Esophagus squamous epithelium (tissue), 5 donors: ENCODE data around the gene DDX60. TPM values are rescaled to one million over a fixed set of nuclear protein-coding genes. Genes with fewer than 3 reads are reported as not detected.

Experiments
- DNase-seq: peaks from one replicate; lab custom pipeline; 2025; lab: John Stamatoyannopoulos, UW
- H3K27ac ChIP-seq, 4 donors: fragments of 200-600 bp; sonication (generic); one replicate each; pipeline ENCODE4 v1.5.1; 2016 to 2019; ENCODE audit warnings: mild to moderate bottlenecking in 1 of 4
- H3K27me3 ChIP-seq, 4 donors: fragments of 200-600 bp; sonication (generic); 1 replicate in 3 of 4; 2 replicates in 1 of 4; pipeline versions ENCODE4 v1.5.1 to v1.6.0; 2017 to 2021; ENCODE audit warnings: antibody characterized with exemption in 1 of 4
- H3K36me3 ChIP-seq, 3 donors: fragments of 200-600 bp; sonication (generic); one replicate each; pipeline ENCODE4 v1.5.1; 2016 to 2019
- H3K4me1 ChIP-seq, 3 donors: fragments of 200-600 bp; sonication (generic); one replicate each; pipeline ENCODE4 v1.5.1; 2017 to 2019
- H3K4me3 ChIP-seq, 4 donors: fragments of 200-600 bp; sonication (generic); 1 replicate in 3 of 4; 2 replicates in 1 of 4; pipeline ENCODE4 v1.5.1; 2016 to 2019; ENCODE audit warnings: mild to moderate bottlenecking in 2 of 4, moderate library complexity in 1 of 4
- H3K9me3 ChIP-seq, 3 donors: fragments of 200-600 bp; sonication (generic); one replicate each; pipeline ENCODE4 v1.5.1; 2016 to 2019
- CTCF ChIP-seq, 6 experiments: fragments of 450-650 bp in 4 of 6; fragments of 200-600 bp in 2 of 6; sonication (generic) in 2 of 6; IDR thresholded peaks; one replicate each; pipeline ENCODE4 v1.5.1; 2016 to 2019; ENCODE audit warnings: antibody characterized with exemption in 6 of 6, mild to moderate bottlenecking in 4 of 6, moderate library complexity in 4 of 6
- POLR2A ChIP-seq, 4 donors: fragments of 450-650 bp; IDR thresholded peaks; one replicate each; pipeline ENCODE4 v1.6.1; 2017; ENCODE audit warnings: antibody characterized with exemption in 4 of 4, mild to moderate bottlenecking in 4 of 4, moderate library complexity in 3 of 4
- WGBS, 2 donors: methylation state at CpG; one replicate each; pipeline ENCODE4 v1.1.5; 2018; 5-methylcytosine and 5-hydroxymethylcytosine counted together
- intact Hi-C: fragments of 100-400 bp; cut with DNase I; formaldehyde crosslinking; loops from one replicate; pipeline ENCODE4 v1.15.0; 2022
- total RNA-seq, 4 donors: library from RNA; depleted of rRNA; stranded (reverse); fragments of >200 nt; gene quantifications; one replicate each; pipeline ENCODE4 v1.1.0, GENCODE V29; 2016
- donor health status: DM: yes; HTN: yes; CAD: no.

DDX60 gene, protein sequence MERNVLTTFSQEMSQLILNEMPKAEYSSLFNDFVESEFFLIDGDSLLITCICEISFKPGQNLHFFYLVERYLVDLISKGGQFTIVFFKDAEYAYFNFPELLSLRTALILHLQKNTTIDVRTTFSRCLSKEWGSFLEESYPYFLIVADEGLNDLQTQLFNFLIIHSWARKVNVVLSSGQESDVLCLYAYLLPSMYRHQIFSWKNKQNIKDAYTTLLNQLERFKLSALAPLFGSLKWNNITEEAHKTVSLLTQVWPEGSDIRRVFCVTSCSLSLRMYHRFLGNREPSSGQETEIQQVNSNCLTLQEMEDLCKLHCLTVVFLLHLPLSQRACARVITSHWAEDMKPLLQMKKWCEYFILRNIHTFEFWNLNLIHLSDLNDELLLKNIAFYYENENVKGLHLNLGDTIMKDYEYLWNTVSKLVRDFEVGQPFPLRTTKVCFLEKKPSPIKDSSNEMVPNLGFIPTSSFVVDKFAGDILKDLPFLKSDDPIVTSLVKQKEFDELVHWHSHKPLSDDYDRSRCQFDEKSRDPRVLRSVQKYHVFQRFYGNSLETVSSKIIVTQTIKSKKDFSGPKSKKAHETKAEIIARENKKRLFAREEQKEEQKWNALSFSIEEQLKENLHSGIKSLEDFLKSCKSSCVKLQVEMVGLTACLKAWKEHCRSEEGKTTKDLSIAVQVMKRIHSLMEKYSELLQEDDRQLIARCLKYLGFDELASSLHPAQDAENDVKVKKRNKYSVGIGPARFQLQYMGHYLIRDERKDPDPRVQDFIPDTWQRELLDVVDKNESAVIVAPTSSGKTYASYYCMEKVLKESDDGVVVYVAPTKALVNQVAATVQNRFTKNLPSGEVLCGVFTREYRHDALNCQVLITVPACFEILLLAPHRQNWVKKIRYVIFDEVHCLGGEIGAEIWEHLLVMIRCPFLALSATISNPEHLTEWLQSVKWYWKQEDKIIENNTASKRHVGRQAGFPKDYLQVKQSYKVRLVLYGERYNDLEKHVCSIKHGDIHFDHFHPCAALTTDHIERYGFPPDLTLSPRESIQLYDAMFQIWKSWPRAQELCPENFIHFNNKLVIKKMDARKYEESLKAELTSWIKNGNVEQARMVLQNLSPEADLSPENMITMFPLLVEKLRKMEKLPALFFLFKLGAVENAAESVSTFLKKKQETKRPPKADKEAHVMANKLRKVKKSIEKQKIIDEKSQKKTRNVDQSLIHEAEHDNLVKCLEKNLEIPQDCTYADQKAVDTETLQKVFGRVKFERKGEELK (N-terminal part only)
- total RNA-seq = 10 to 100 TPM in 1 of 4 donors, 1 to 10 TPM in 3; 1.1 to 12.3 (median 6.2) TPM

DNA sequence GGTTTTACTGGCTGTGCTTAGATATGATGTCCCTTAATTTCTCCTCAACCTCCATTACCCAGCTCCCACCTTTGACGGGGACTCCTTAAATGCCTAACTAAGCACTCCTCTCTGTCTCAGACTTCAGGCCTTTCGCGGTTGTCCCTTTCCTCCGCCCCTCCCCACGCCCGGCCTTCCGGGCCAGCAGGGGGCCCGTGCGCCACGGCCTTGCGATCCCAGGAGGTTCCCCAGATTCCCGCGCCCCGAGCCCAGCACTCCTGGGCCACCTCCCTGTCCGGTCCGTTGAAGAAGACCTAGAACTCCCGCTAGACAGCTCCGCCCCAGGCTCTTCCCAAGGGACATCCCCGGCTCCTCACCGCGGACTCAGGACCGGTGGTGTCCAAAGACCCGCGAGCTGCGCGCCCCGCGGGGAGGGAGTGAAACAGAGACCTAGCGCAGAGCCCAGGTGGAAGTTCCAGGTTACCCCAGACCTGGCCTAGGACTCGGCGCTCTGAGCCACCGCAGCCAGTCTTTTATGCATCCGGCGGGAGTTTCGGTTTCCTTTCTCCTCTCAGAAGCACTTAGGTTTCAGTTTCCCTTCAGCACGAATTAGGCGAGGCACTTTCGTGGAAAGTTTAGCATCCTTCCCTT is at the start of gene DDX60:
DDX60 (minus strand) TSS at position 487 of the 630 bp plus-strand sequence. CDS start 7,493 bp downstream, outside the sequence.
- 0% methylated on average over 3 to 15 of the region's 38 CpGs for WGBS, 2 donors

GRCh38 chr4:168367065-168367464 is 48.5 kb upstream of the DDX60 start:
- H3K27me3 ChIP-seq = no peaks in the 10 kb centered on the region
- H3K4me1 ChIP-seq = no peaks in the 10 kb centered on the region
- no peak overlapping the region for H3K27ac ChIP-seq
- no peak for DNase-seq
- no peaks in the 10 kb centered on the region for H3K9me3 ChIP-seq
- TF ChIP-seq CTCF (IDR thresholded peaks at IDR 0.05) (no peak), POLR2A (IDR thresholded peaks at IDR 0.05) (no peak)
- H3K4me3 ChIP-seq = no peak overlapping the region
- intact Hi-C loops = no loop called here
- H3K36me3 ChIP-seq = peaks cover 0 to 16% (median 0%) of the 10 kb centered on the region in 3 donors
- 92 to 95% methylated on average over 3 of the region's 3 CpGs for WGBS, 2 donors

More for the DNA sequence above, at the start of gene DDX60:
- DNase-seq = peak; percentile 16
- Histone ChIP-seq H3K4me1 (peaks cover 0 to 23% (median 8%) of the 10 kb centered on the region in 3 donors), H3K27me3 (no peaks in the 10 kb centered on the region), H3K36me3 (no peaks in the 10 kb centered on the region), H3K9me3 (no peaks in the 10 kb centered on the region), H3K4me3 (peak within 1 kb of the TSS; percentile 84 to 91 (median 86)), H3K27ac (peak within 1 kb of the TSS; percentile 94 to 97 (median 96))
- intact Hi-C loops = no loop called here
- TF ChIP-seq POLR2A (IDR thresholded peaks at IDR 0.05) (peak in 2 of 4 donors; percentile 40 to 43), CTCF (IDR thresholded peaks at IDR 0.05) (peak in 5 of 6 experiments; percentile 24 to 56 (median 35))

- Histone ChIP-seq H3K27ac (no peak overlapping the region), H3K4me1 (no peaks in the 10 kb centered on the region), H3K27me3 (no peaks in the 10 kb centered on the region), H3K9me3 (no peaks in the 10 kb centered on the region), H3K36me3 (peaks cover 0 to 27% (median 0%) of the 10 kb centered on the region in 3 donors), H3K4me3 (no peak overlapping the region)
- intact Hi-C loops = no loop called here
- 50 to 58% methylated on average over 2 of the region's 4 CpGs for WGBS, 2 donors
- TF ChIP-seq CTCF (IDR thresholded peaks at IDR 0.05) = no peak
- no peak for TF ChIP-seq POLR2A (IDR thresholded peaks at IDR 0.05)
- no peak for DNase-seq
Measured at GRCh38 chr4:168362025-168362401, 43.5 kb upstream of the DDX60 start.

GRCh38 chr4:168361365-168362024 is 42.9 kb upstream of the DDX60 start:
- Histone ChIP-seq H3K36me3 (peaks cover 0 to 27% (median 0%) of the 10 kb centered on the region in 3 donors), H3K4me1 (no peaks in the 10 kb centered on the region), H3K27ac (no peak overlapping the region), H3K9me3 (no peaks in the 10 kb centered on the region), H3K27me3 (no peaks in the 10 kb centered on the region), H3K4me3 (no peak overlapping the region)
- WGBS, 2 donors = 100% methylated on average over 2 of the region's 2 CpGs
- no peak for DNase-seq
- TF ChIP-seq CTCF (IDR thresholded peaks at IDR 0.05) = no peak
- TF ChIP-seq POLR2A (IDR thresholded peaks at IDR 0.05) = no peak
- intact Hi-C loops = no loop called here
